HG02943 (cell line): ENCODE results near the gene QRFP.

Source experiments
- ATAC-seq: cut with Tn5 transposase; IDR thresholded peaks from one replicate; pipeline ENCODE4 v1.9.1; 2021; ENCODE audit warnings: mild to moderate bottlenecking, low read depth, moderate library complexity; ENCODE audit not compliant: unreplicated experiment

Gene QRFP

GRCh38 chr9:130934246-130934645 is 37.6 kb upstream of the QRFP start:
- ATAC-seq: no peak

DNA sequence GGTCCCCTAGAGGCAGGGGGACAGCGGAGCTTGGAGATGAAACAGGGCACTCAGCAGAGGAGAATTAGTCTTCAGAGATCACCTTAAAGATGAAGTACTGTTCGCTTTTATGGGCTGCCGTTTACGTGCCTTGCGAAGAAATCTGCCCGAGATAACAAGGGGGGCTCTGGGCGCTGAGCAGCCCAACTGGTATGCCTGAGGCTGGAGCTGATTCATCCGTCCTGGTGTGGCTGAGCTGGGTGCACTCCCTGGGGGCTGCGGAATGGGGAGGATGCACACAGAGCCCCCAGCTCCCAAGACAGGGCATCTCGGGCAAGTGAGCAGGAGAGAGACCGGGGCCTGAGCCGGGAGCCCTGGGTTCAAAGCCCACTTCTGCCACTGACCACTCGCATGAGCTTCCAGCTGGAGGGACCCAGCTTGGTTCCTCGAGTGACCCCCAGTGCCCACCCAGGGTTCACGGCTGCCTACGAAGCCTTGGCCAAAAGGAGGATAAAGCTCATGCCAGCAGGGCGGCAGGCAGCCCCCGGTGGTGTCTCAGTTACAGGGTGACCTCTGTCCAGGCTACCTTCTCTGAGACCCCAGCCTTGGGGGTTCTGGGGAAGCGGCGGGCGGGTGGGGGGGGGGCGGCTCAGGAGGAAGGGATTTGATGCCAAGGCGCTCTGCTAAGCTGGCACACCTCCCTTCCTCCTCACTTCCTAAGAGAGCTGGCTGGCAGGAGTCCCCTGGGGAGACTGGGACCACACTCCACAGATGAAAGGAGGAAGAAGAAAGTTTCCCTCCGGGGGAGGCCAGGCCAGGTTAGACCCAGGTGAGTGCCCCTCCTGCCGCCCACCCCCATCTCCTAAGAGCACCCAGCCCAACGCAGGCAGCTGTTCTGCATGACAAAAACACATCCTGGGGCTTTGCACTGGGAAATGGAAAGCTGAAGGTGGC is 36.8 kb upstream of the QRFP start:
- no peak for ATAC-seq

DNA sequence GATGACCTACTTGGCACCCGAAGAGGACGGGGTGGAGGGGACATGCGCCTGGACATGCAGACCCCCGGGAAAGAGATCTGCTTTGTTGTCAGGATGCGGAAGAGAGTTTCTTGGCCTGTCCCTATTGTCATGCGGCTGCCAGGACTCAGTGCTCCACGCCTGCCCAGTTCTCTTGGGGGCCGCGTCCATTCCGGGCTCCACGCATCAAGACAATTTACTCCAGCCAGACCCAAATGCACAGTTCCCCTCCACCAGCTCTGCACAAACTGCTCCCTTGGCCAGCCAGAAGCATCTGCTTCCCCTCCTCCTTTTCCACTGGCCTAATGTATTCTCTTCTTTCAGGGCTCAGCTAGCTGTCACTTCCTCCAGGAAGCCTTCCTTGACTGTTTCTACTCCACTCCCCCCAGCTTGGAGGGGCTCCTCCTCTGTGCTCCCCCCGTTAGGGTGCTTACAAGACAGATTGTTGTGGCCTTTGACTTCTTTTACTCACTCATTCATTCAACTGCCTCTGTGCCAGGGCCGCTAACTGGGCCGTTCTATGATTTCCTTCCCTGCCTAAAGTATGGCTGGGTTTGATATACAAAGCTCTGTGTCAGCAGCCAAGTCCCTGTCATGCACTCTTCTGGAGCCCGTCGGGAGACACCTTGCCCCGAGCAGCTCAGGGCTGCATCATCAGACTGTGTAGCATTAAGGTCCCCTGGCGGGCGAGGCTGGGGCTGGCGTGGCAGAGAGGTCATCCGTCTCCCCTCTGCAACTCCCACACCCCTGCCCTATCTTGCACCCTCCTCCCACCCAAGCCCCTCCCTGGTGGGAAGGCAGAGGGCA is 35.9 kb upstream of the QRFP start:
- no peak for ATAC-seq

DNA sequence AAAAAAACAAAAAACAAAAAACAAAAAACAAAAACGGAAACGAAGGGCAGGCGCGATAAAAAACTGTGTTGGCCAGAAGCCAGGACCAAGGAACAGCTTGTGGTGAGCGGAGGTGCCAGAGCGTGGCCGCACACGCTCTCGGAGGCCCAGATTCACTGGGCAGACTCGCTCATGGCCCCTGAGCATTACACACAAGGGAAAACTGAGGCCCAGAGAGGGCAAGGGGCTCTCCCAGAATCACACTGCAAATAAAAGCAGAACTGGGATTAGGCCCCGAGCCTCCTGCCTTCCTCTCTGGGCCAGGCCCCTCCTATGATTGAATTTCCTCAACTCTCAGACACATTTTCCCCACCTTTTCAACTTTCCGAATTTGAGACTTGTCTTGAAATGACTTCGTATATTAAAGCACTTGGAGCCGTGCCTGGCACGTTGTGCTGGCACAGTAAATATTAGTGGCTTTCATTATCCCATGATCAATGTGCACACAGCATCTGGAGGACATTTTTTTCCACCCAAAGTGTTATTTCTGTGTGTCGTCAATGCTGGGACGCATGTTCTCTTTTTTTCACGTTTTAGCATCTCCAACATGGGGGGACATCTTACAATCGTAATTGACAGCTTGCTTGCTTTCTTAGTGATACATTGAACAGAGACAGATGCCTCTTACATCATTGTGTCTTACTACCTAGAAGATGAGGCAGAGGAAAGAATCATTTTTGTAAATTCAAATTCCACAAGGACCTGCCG is 35.1 kb upstream of the QRFP start:
- no peak for ATAC-seq

- ATAC-seq: no peak
Observed at GRCh38 chr9:130930804-130931349, 34.3 kb upstream of the QRFP start.

DNA sequence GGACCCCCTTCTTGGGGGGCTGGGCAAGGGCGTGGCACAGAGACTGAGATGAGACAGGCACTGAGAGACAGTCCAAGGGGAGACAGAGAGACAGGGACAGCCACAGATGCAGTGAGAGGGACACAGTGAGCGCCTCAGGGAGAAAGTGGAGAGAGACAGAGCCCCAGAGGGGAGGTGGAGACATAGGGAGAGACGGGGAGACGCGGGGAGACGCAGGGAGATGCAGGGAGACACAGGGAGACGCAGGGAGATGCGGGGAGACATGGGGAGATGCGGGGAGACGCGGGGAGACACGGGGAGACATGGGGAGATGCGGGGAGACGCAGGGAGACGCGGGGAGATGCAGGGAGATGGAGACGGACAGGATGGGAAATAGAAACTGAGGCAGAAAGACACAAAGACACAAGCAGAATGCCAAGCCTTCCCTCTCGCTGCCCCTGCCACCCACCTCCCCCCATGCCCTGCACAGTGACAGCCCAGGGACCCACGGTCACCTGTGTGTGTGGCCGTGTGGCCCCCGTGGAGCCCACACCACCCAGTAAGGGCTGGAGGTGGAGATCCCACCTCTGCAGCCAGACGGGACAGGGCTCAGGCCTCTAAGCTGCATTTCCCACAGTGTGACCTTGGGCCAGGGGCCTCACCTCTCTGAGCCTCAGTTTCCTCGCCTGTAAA is 33.7 kb upstream of the QRFP start:
- ATAC-seq: no peak

GRCh38 chr9:130929571-130930038 is 33.0 kb upstream of the QRFP start:
- no peak for ATAC-seq

GRCh38 chr9:130927995-130928900 is 31.6 kb upstream of the QRFP start:
- ATAC-seq: no peak

DNA sequence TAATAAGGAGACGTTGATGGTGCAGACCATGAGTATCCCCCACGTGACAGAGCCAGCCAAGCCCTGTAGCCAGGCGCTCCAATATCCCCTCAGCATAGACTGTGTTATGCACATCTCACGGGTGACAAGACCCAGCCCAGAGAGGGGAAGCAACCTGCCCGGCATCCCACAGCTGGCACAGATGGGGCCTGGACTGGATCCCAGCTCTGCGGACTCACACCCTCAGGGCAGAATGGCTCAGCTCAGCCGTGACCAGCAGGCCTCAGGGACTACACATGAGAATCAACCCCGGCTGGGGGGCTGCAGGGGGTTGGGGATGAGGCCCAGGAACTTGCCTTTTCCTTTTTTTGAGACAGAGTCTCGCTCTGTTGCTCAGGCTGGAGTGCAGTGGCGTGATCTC is 30.7 kb upstream of the QRFP start:
- ATAC-seq: no peak

DNA sequence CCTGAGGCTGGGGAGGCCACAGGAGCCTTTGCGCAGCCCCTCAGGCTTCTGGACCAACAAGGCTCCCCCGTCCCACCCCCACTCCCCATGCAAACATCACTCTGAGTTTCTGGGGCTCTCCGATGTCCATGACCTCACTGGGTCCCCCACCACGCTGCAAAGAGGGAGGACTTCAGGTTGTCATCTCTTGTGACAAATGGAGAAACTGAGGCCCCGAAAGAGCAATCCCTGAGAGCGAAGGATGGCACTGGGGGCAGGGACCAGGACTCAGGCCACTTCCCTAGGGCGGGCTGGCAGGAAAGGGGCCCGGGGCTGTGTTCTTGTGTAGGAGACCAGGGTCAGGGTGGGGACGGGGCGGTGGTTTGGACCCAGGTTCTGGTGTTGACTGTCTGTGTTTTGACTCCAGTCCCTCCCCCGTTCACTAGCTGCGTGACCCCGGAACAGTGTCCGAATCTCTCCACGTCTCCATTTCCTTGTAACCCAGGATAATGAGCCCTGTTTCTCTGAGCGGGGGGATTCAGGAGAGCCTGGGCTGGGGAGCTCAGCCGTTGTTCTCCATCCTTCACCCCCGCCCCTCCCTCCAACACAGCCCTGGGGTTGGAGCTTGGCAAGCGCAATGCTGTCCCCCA is 28.6 kb upstream of the QRFP start:
- no peak for ATAC-seq

- ATAC-seq: no peak
Observed at GRCh38 chr9:130924448-130924788, 27.8 kb upstream of the QRFP start.

- ATAC-seq: no peak
Observed at GRCh38 chr9:130923611-130924447, 27.2 kb upstream of the QRFP start.

DNA sequence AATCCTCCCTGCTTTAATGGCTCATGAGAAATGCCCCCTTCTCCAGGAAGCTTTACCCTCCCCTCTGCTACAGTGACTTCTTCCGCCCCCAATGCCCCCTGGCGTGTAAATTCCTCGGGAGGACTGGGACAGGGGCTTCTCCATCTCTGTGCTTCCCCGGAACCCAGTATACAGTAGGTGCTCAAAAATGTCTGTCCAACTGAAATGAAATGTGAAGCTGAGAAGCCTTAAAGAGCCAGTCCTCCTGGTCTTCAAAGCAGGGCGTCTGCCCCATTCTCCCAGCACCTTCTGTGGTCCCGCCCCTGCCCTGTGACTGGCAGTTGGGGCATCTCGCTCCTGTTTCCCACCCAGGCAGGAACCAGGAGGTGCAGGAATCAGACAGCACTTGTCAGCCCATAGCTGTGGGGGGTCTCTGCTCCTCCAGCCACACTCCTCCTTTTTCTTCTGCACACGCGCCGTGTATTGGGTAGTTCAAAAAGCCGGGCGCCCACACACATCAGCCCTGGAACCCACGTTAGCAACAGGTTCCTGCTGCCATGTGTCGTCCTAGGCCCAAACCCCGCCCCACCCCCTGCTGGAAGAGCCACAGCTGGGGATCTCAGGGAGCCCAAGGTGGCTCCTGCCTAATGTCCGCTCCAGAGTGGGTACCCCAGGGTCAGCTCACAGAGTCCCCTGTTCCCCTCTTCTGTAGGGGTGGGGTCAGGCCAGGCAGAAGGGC is 26.4 kb upstream of the QRFP start:
- no peak for ATAC-seq

GRCh38 chr9:130921989-130922892 is 25.6 kb upstream of the QRFP start:
- ATAC-seq: no peak

- ATAC-seq: no peak
Observed at GRCh38 chr9:130921300-130921988, 24.8 kb upstream of the QRFP start.
